HG03095 (cell line): Measurements from ENCODE around the gene CRLF2.
"Not testable (repeated sequence)": the region's sequence is repeated elsewhere in the genome, so short reads cannot be mapped to it uniquely, and the experiment has no call there.

Experiments used
- ATAC-seq: cut with Tn5 transposase; IDR thresholded peaks from one replicate; pipeline ENCODE4 v1.9.1; 2021; ENCODE audit warnings: moderate library complexity; ENCODE audit not compliant: unreplicated experiment

CRLF2 gene, protein sequence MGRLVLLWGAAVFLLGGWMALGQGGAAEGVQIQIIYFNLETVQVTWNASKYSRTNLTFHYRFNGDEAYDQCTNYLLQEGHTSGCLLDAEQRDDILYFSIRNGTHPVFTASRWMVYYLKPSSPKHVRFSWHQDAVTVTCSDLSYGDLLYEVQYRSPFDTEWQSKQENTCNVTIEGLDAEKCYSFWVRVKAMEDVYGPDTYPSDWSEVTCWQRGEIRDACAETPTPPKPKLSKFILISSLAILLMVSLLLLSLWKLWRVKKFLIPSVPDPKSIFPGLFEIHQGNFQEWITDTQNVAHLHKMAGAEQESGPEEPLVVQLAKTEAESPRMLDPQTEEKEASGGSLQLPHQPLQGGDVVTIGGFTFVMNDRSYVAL

DNA sequence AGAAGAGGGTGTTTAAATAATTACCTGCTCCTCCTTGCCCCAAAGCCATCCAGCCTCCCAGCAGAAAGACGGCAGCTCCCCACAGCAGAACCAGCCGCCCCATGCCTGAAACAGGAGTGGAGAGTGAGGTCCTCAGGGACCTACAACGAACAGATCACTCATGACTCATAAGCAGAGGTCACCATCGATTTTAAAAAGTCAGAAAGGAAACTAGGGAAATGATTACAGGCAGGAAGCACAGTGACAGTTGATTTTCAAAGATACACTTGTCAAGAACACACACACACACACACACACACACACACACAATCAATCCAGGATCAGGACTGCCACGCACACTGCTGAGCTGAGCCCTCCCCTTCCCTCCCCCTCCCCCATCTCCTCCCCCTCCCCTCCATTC lies at the start of gene CRLF2:
Gene CRLF2 (minus strand): TSS at position 118 of the 400 bp plus-strand sequence. CDS start 15 bp downstream, at position 103.
- ATAC-seq = peak; percentile 73

DNA sequence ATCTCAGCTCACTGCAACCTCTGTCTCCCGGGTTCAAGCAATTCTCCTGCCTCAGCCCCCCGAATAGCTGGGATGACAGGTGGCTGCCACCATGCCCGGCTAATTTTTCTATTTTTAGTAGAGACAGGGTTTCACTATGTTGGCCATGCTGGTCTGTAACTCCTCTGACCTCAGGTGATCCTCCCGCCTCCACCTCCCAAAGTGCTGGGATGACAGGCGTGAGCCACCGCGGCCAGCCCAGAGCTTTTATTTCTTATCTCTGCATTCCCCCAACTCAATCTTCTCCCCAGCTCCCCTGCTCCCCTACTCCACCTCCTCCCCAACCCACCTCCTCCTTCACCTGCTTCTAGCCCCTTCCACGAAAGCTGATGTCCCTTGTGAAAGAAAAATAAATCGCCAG lies 49.3 kb upstream of the CRLF2 start:
- not testable (repeated sequence) for ATAC-seq

DNA sequence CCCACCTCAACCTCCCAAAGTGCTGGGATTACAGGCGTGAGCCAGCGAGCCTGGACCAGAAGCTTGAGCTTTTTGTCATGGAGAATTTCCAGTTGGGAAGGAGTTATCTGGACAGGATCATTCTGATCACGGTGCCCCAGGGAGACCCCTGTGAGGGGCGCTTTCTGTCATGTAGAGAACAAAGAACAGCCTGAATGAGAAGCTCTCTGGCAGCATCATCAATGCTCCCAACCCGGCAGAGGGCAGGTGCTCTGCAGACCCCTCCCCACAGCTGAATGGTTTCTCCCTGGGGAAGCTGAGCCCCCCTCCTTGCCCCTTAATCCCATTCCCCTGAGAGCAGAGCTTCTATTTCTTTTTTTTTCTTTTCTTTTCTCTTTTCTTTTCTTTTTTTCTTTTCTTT lies 48.8 kb upstream of the CRLF2 start:
- no peak for ATAC-seq

DNA sequence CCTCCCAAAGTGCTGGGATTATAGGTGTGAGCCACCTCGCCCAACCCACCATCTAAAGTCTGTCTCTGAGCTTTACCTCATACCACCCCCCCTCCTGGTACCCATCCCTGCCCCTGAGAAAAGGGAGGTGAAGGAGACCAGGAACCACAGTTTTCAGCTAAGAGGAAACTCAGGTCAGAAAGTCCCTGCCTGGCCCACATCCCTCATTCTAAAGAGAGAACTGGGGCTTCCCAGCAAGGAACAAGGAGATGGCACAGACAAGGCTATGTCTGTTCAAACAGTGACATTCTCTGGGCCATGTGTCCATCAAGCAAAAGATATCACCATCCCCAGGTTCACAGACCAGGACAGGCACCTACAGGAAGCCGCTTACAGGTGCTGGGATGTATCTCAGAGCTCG lies 40.4 kb upstream of the CRLF2 start:
- no peak for ATAC-seq

DNA sequence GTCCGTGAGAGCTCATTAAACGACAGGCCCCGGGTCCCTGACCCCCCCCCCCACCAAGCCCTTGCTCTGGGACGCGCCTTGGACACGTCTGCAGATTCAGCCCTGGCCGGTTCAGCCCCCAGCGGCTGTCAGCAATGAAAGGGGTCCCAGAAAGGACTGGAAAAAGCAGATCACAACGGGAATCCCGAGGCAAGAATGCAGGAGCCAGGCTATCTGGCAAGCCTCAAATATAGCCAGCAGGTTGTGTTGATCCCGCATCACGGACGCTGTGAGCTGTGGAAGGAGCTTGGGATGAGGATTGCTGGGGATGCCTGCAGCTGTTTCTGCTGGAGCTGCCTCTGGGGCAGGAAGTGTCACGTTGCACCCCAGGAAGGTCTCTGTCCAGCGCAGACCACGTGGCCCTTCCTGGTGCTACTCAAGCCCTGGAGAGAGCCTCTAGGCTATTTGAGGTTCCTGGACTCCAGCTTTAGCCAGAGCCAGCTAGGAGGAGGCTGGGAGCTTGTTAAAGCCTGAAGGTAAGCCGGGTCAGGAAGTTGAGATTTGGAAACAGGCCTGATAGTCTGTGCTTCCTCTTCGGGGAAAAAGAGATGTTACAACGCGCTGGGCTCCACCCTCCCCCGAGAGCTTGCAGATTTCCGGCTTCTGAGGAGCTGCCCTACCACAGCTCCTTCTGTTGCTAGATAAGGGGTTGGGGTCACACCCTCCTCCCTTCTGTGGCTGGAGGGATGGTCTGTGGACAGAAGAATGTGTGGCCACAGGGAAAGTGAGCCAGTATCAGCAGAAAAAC lies 36.8 kb upstream of the CRLF2 start:
- ATAC-seq = peak; percentile 46

DNA sequence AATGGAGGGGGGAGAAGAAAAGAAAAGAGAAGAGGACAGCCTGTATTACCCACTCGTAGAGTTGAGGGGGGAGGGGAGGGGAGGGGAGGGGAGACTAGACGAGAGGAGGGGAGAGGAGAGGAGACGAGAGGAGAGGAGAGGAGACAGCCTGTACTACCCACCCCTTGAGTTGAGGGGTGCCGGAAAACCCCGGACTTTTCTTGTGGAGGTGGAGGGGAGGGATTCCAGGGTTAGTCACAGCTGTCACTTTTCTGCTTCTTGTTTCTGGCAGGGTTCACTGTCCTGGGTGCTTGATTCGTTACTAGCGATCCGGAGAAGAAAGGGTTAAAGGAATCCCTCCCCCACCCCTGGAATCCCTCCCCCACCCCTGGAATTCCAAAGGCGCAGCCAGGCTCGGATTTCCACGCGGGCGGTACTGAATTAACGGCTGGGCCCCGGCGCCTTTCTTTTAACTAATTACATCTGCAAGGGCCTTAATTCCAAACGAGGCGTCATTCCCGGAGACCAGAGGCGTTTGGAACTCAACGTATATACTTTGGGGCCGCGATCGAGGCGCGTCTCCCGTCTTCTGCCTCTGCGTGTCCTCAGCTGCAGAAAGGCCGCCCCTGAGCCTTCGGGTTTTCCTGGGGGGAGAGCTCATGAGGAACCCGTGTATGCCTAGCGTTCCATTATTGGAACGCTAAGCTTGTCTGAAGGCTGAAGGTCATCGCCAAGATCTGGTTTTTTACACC lies 36.0 kb upstream of the CRLF2 start:
- ATAC-seq = no peak

DNA sequence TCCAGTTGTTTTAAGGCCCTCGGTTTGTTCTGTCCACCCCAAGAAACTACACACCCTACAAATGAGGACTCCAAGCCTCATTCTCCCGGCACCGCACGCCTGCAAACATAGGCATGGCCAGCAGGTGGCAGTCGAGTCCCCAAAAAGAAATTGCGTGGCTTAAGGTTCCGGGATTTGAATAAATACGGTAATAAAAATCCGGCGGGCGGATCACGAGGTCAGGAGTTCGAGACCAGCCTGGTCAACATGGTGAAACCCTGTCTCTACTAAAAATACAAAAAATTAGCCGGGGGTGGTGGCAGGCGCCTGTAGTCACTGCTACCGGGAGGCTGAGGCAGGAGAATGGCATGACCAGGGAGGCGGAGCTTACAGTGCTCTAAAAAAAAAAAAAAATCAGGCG lies 34.4 kb upstream of the CRLF2 start:
- ATAC-seq = peak; percentile 38

DNA sequence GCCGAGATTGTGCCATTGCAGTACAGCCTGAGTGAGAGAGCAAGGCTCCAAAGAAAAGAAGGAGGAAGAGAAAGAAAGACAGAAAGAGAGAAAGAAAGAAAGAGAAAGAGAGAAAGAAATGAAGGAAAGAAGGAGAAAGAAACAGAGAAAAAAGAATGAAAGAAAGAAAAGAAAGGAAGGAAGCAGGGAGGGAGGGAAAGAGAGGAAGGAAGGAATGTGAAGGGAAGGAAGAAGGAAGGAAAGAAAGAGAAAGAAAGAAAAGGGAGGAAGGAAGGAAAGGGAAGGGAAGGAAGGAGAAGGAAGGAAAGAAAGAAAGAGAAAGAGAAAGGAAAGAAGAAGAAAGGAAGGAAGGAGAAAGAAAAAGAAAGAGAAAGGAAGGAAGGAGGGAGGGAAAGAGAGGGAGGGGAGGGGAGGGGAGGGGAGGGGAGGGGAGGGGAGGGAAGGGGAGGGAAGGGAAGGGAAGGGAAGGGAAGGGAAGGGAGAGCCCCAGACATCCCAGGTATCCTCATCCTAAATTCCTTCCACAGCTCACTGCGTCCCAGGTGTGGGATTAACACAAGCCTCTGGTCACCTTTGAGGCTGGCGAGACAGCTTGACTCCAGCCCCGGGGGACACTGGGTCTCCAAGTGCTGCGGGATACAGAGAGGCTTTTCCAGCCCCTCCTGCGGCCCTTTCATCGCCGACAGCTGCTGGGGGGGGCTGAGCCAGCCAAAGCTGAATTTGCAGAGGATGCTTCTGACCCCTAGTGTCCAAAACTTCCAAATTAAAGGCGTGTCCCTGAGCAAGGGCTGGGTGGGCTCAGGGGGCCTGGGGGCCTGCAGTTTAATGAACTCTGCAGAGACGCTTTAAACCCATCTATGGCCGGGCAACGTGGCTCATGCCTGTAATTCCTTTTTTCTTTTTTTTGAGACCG lies 32.0 kb upstream of the CRLF2 start:
- no peak for ATAC-seq

DNA sequence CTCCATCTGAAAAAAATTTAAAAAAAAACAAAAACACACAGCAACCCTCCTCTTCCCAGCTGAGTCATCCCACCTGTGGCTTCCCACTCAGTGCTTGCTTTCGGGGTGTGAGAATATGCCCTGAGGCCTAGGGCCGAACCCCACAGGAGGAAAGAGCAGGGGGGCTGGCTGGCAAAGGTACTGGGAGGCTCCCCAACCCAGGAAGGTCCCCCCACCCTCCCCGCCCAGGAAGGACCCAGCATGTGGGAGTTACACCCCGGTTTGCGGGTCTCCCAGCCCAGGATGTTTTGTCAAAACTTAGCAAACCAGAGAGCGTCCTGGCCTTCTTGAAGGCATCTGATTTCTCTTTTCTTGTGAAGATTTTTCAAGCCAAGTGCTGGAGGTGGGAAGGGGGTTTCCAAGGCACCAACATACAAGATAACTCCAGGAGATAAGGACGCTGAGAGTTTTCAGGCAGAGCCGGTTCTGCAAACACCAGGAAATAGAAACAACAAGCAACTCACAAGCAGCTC lies 30.5 kb upstream of the CRLF2 start:
- ATAC-seq = no peak

DNA sequence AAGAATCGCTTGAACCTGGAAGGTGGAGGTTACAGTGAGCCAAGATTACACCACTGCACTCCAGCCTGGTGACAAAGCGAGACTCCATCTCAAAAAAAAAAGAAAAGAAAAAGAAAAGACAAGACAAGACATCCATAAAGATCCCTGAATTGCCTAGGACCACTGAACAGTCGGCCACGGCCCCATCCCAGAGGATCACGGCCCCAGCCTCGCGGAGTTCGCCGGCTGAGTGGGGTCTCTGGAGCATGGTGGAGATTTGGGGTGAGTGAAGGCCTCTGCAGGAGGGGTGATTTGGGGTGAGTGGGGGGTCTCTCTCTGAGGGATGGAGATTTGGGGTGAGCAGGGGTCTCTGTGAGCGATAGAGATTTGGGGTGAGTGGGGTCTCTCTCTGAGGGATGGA lies 28.1 kb upstream of the CRLF2 start:
- ATAC-seq = not testable (repeated sequence)

DNA sequence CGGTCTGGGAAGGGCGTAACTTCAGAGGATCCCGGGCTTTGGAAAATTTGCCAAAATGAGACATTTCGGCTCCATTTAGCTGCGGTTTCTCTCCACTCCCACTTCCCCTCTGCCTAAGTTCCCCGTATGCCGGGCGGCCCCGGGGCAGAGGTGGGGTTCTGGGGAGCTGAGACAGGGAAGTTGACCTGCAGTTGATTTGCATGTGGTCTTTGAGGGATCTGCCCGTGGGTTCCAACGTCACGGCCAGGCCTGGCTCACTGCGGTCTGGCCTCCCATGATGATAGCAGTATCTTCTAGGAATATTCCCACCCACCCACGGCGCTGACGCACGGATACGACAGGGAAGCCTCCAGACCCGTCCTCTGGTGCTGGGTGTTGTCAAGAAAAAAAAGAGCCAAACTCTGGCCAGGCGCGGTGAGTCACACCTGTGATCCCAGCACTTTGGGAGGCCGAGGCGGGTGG lies 27.3 kb upstream of the CRLF2 start:
- peak; percentile 87 for ATAC-seq

DNA sequence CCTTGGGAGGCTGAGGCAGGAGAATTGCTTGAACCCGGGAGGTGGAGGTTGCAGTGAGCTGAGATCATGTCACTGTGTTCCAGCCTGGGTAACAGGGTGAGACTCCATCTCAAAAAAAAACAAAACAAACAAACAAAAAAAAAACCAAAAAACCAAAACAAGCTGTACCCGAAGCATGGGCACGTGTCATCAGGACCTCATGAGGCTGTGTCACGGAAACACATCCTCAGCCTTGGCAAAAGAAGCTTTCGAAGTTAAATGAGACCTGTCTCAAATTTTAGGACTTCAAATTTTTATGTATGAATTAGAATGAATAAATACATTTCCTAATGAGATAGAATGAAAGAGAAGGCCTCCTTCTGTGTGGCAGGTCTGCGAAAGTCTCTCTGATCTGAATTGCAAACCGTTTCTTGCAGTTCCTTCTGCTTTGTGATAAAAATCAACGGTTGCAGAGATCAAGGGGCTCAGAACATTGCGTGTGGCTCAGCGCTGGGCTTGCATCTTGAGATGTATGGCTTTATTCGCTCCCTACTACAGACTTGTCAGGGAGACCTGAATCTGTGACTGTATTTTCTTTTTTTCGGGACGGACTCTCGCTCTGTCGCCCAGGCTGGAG lies 19.5 kb upstream of the CRLF2 start:
- ATAC-seq = no peak

DNA sequence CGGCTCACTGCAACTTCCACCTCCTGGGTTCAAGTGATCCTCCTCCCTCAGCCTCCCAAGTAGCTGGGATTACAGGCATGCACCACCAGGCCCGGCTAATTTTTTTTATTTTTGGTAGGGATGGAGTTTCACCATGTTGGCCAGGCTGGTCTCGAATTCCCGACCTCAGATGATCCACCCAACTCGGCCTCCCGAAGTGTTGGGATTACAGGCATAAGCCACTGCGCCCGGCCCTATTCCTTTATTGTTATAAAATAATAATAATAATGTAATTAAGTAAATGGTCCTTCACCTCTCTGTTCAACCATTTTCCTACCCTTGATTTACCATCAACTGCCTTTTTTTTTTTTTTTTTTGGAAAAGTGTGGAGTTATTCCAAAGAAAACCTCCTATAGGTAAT lies 15.7 kb upstream of the CRLF2 start:
- ATAC-seq = not testable (repeated sequence)

DNA sequence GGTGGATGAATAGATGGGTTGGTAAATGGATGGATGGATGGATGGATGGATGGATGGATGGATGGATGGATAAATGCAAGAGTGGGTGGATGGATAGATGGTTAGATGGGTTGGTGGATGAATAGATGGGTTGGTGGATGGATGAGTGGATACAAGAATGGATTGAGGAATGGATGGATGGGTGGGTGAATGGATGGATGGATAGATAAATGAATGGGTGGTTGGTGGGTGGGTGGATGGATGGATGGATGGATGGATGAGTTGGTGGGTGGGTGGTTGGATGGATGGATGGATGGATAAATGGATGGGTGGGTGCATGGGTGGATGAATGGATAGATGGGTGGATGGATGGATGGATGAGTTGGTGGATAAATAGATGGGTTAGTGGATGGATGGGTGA lies 13.8 kb upstream of the CRLF2 start:
- no peak for ATAC-seq

DNA sequence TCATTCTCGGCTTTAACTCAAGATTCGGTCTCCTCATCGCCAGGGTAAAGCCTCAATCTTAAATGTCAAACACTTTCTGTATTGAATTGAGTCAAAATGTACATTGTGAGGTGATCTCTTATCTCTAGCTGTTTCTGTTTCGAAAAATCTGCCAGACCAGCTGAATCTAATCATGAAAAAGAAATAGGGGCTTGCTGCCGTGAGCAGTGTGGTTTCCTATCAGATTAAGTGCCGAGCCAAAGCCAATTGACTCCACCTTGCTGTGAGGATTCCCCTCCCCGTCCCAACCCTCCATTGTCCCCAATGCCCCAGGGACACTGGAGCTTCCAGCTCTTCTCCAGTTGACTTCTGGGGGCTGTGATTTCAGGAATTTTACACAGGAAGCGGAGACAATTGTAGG lies 12.5 kb upstream of the CRLF2 start:
- ATAC-seq = no peak

DNA sequence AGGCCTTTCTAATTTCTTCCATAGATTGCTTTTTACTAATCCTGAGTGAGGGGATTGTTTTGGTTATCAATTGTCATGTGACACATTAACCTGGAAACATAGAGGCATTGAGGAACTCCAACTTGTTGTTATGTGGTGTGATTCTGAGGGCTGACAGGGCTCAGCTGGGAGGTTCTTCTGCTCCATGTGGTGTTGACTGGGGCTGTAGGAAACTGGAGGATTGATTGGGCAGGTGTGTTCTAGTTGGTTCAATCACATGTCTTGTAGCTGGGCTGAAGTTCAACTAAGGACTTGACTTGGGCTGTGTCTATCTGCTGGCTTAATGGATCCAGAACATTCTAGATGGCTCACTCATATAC lies 10.8 kb upstream of the CRLF2 start:
- ATAC-seq = no peak

DNA sequence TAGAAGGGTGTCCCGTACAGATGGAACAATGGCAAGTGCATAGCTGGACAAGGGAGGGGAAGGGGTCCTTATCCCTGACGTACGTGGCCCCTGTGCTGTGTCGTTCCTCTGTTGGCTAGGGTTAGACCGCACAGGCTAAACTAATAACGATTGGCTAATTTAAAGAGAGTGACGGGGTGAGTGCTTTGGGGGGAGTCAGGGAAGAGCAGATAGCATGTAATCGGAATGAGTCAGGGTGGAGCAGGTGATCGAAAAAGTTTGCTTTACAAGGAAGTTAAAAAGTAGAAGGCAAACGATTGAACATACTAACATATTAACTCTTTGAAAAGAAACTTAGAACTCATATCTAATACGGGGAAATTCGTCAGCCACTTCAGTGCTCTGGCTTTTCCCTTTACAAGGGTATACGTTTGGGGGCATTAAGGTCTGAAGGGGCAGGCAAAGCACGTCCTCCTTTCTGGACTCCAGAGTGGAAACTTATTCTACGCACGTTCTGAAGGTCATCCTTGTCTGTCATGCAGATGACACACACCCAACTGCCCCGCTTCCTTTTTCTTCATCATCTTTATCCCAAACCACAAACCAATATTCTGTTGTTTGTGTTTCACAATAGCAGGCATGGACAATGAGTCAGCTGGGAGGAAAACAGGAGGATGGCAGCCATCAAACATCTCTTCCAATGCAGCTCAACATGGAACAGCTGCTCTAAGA lies 10.2 kb upstream of the CRLF2 start:
- ATAC-seq = no peak

DNA sequence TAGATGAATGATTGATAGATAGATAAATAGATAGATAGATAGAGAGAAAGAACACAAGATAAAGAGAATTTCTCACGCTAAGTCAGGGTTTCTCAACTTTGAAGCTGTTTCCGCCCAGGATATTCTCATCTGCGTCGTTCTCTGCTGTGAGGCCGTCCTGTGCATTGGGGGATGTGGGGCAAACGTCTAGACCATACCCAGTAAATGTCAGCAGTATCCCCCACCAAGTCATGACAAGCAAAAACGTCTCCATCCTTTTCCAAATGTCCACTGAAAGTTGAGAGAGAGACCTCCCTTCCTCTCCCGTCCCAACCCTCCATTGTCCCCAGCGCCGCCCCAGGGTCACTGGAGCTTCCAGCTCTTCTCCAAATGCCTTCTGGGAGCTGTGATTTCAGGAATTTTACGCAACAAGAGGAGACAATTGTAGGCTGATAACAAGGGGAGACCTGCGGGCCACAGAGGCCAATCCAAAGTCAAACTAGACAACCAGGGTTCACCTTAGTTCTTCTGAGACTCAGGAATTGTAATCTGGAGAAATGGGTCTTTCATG lies 8.9 kb upstream of the CRLF2 start:
- ATAC-seq = no peak

DNA sequence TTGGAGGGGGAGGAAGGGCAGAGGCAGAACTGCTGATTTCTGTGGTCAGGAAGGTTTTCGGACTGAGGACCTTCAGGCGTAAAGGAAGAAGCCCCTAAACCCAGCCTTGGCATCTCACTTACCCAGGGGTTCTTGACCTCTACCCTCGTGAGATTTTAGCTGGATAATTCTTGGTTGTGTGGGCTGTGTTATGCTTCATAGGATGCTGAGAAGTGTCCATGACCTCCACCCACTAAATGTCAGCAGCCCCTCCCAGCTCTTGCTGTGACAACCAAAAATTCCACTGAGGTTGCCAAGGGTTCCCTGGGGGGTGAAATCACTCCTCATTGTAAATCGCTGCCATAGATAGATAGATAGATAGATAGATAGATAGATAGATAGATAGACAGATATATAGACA lies 5.8 kb upstream of the CRLF2 start:
- ATAC-seq = no peak
